SIG-M5 treated with dmso at 0.1 percent for 504 hours (cell line): ENCODE measurements around the gene GCDH.
A peak's percentile ranks its signal among the peaks of the same experiment; 100 is the strongest.
"Not testable (repeated sequence)": the region's sequence is repeated elsewhere in the genome, so short reads cannot be mapped to it uniquely, and the experiment has no call there.

Experiments
- DNase-seq: peaks from one replicate; lab custom pipeline; 2025; ENCODE audit not compliant: unreplicated experiment; lab: John Stamatoyannopoulos, UW

GCDH gene

GRCh38 chr19:12872255-12872654, 18.7 kb upstream of the GCDH start:
- DNase-seq: no peak

GRCh38 chr19:12872941-12873890, 17.7 kb upstream of the GCDH start:
- DNase-seq: peak; percentile 32

GRCh38 chr19:12873891-12874745, 16.8 kb upstream of the GCDH start:
- DNase-seq: no peak

- DNase-seq: no peak
These were observed 15.9 kb upstream of the GCDH start for GRCh38 chr19:12875086-12875485.

- no peak for DNase-seq
These were observed 10.3 kb upstream of the GCDH start for GRCh38 chr19:12880551-12881171.

GRCh38 chr19:12881172-12881808, 9.7 kb upstream of the GCDH start, which contains the start of gene DNASE2:
Gene DNASE2 (minus strand): TSS chr19:12881449. CDS start chr19:12881375, 74 bp downstream.
- DNase-seq: peak; percentile 94

GRCh38 chr19:12882589-12882988, 8.4 kb upstream of the GCDH start:
- DNase-seq: no peak

- no peak for DNase-seq
These were observed 6.8 kb upstream of the GCDH start for GRCh38 chr19:12884202-12884601.

GRCh38 chr19:12884627-12884925, 6.4 kb upstream of the GCDH start:
- no peak for DNase-seq

GRCh38 chr19:12884926-12885748, 5.8 kb upstream of the GCDH start:
- peak; percentile 67 for DNase-seq

- no peak for DNase-seq
These were observed 5.0 kb upstream of the GCDH start for GRCh38 chr19:12885749-12886650.

- no peak for DNase-seq
These were observed 4.3 kb upstream of the GCDH start for GRCh38 chr19:12886651-12886968.

- DNase-seq: no peak
These were observed 3.8 kb upstream of the GCDH start, which contains the start of gene KLF1 for GRCh38 chr19:12886969-12887747. Gene KLF1 (minus strand): TSS chr19:12887201. CDS start chr19:12887140, 61 bp downstream.

- DNase-seq: no peak
These were observed 2.9 kb upstream of the GCDH start for GRCh38 chr19:12888006-12888603.

GRCh38 chr19:12890299-12890786, 617 bp upstream of the GCDH start:
- not testable (repeated sequence) for DNase-seq

- no peak for DNase-seq
These were observed 627 bp downstream of the GCDH start for GRCh38 chr19:12891553-12892021.

GRCh38 chr19:12893582-12893981, 2.6 kb downstream of the GCDH start:
- DNase-seq: no peak

GRCh38 chr19:12896460-12896859, 5.5 kb downstream of the GCDH start:
- no peak for DNase-seq
